ENCODE measurements around the gene CAMK1D. TPM values are rescaled to one million over a fixed set of nuclear protein-coding genes. Genes with fewer than 3 reads are reported as not detected.

Gene CAMK1D
- total and polyA plus RNA-seq, 9 donors: 1.8 to 11.7 (median 5.5) TPM

DNA sequence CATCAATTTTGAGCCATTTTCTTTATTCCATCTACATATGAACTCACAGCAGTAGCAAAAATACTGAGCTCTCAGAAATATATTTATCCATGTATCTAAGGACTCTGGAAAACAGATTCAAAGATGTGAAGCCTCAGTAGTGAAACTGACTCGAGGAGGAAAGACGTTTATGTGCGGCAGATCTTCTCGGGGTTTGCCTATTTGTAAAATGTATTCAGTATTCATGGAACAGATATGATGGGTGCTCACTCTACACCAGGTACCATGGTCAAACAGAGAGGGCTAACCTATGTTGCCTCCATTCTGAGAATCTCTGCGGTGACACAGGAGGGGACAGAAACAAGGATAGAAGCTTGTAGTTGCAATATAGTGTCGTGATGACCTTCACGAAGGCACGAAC, 93.7 kb downstream of the CAMK1D start:
- no peak for DNase-seq
- 90 to 97% (median 95%) methylated on average over 8 of the region's 8 CpGs for WGBS, 3 donors
- intact Hi-C loops (cut with DNase I): no loop called here
- Histone ChIP-seq H3K4me3 (no peak overlapping the region), H3K9me3 (no peaks in the 10 kb centered on the region), H3K27me3 (no peaks in the 10 kb centered on the region), H3K27ac (no peak overlapping the region), H3K36me3 (no peaks in the 10 kb centered on the region), H3K4me1 (ENCODE audit: insufficient read depth) (peaks cover 10% of the 10 kb centered on the region)
- TF ChIP-seq POLR2A (IDR thresholded peaks at IDR 0.05) (no peak), EP300 (IDR thresholded peaks at IDR 0.05) (no peak)
- TF ChIP-seq, protein P1, sequence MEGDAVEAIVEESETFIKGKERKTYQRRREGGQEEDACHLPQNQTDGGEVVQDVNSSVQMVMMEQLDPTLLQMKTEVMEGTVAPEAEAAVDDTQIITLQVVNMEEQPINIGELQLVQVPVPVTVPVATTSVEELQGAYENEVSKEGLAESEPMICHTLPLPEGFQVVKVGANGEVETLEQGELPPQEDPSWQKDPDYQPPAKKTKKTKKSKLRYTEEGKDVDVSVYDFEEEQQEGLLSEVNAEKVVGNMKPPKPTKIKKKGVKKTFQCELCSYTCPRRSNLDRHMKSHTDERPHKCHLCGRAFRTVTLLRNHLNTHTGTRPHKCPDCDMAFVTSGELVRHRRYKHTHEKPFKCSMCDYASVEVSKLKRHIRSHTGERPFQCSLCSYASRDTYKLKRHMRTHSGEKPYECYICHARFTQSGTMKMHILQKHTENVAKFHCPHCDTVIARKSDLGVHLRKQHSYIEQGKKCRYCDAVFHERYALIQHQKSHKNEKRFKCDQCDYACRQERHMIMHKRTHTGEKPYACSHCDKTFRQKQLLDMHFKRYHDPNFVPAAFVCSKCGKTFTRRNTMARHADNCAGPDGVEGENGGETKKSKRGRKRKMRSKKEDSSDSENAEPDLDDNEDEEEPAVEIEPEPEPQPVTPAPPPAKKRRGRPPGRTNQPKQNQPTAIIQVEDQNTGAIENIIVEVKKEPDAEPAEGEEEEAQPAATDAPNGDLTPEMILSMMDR (IDR thresholded peaks at IDR 0.05): no peak

DNA sequence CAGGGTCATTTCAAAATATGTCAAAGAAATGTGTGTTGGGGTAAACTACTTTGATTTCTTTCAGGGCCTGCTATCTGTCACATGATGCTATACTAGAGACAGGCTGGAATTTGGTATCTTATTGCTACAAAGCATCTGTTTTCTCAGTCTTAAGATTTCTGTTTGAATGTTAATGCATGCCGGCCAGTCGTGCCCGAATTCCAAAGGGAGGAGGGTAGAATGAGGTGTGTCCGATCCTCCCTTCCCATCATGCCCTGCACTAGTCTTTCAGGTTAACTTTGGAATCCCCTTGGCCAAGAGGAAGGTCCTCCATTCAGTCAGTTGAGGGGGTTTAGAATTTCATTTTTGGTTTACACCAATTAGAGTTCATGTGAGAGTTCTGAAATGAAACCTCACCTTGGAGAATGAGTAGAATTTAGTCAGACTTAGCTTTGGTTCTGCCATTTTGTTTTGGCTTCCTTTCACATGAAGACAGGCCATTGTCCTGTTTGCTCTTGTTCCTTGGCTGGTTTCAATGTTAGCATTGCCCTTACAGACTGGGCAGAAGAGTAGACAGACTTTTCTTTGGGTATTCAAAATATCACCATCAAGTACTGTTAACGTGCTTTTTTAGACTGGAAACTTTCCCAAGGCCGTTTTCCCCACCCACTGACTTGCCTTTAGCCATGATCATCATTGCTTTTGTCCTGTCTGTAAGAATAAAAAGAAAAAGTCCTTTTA, 95.8 kb downstream of the CAMK1D start:
- no peak overlapping the region for H3K4me3 ChIP-seq
- TF ChIP-seq POLR2A (IDR thresholded peaks at IDR 0.05): no peak
- no peak for TF ChIP-seq EP300 (IDR thresholded peaks at IDR 0.05)
- TF ChIP-seq, protein P1 (IDR thresholded peaks at IDR 0.05): no peak
- no peaks in the 10 kb centered on the region for H3K36me3 ChIP-seq
- H3K27ac ChIP-seq: peak overlapping the region in 1 of 2 donors; percentile 49
- H3K4me1 ChIP-seq (ENCODE audit: insufficient read depth): peaks cover 16% of the 10 kb centered on the region
- intact Hi-C loops (cut with DNase I): loop anchor here in 1 of 4 donors (2.0 kb wide), 1 partner anchor 32 kb away; no protein-coding TSS in a partner anchor
- peak in 1 of 5 donors; percentile 29 for DNase-seq
- WGBS, 3 donors: 9 to 15% (median 14%) methylated on average over 6 of the region's 6 CpGs
- H3K9me3 ChIP-seq: no peaks in the 10 kb centered on the region
- H3K27me3 ChIP-seq: no peaks in the 10 kb centered on the region

DNA sequence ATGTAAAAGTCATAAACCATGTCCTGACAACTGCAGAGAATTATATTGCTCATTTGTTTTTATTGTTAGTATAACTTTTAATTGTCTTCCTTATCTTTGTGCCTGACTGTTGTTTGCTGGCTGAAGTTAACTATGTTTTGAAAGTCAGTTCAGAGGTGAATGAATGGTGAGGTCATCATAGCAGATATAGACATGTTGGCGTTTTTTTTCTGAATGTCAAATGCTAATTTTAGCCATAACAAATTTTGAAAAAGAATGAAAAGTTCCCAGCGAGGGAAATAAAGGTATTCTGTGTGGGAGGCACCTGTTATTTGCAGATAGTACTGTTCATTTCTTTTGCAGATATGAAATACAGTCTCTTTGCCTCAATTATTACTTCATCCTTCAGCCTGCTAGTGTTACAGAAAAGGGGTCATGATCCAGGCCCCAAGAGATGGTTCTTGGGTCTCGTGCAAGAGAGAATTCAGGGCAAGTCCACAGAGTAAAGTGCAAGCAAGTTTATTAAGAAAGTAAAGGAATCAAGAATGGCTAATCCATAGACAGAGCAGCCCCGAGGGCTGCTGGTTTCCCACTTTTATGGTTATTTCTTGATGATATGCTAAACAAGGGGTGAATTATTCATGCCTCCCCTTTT, 96.5 kb downstream of the CAMK1D start:
- no peaks in the 10 kb centered on the region for H3K36me3 ChIP-seq
- DNase-seq: peak in 1 of 5 donors; percentile 36
- intact Hi-C loops (cut with DNase I): loop anchor here in 1 of 4 donors (2.0 kb wide), 1 partner anchor 33 kb away; no protein-coding TSS in a partner anchor
- 14 to 22% (median 22%) methylated on average over 4 of the region's 4 CpGs for WGBS, 3 donors
- TF ChIP-seq POLR2A (IDR thresholded peaks at IDR 0.05) (no peak), EP300 (IDR thresholded peaks at IDR 0.05) (no peak)
- TF ChIP-seq, protein P1 (IDR thresholded peaks at IDR 0.05): no peak
- no peak overlapping the region for H3K4me3 ChIP-seq
- no peaks in the 10 kb centered on the region for H3K9me3 ChIP-seq
- peak overlapping the region in 1 of 2 donors; percentile 49 for H3K27ac ChIP-seq
- peaks cover 16% of the 10 kb centered on the region for H3K4me1 ChIP-seq (ENCODE audit: insufficient read depth)
- no peaks in the 10 kb centered on the region for H3K27me3 ChIP-seq

DNA sequence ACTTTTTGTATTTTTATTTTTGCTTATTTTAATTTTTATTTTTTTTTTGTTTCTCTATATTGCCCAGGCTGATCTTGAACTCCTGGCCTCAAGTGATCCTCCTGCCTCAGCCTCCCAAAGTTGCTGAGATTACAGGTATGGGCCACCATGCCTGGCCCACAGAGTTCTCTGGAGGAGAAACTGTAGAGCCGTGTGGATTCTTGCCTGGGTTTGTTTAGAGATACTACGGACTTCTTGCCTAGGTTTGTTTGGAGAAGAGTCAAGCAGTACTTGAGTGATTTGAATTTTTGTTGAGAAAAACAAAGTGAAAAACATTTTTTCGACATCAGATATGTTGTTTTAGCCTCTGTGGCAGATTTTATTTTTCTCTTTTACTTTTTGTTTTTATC, 99.0 kb downstream of the CAMK1D start:
- H3K4me1 ChIP-seq (ENCODE audit: insufficient read depth): peaks cover 16% of the 10 kb centered on the region
- no peak overlapping the region for H3K27ac ChIP-seq
- DNase-seq: no peak
- no peaks in the 10 kb centered on the region for H3K36me3 ChIP-seq
- TF ChIP-seq, protein P1 (IDR thresholded peaks at IDR 0.05): no peak
- TF ChIP-seq POLR2A (IDR thresholded peaks at IDR 0.05) (no peak), EP300 (IDR thresholded peaks at IDR 0.05) (no peak)
- no peak overlapping the region for H3K4me3 ChIP-seq
- 5 to 17% (median 6%) methylated on average over 3 of the region's 3 CpGs for WGBS, 3 donors
- no peaks in the 10 kb centered on the region for H3K27me3 ChIP-seq
- no peaks in the 10 kb centered on the region for H3K9me3 ChIP-seq
- intact Hi-C loops (cut with DNase I): no loop called here
